Activated CD4-positive, alpha-beta T cell treated with anti-CD3 and anti-CD28 coated beads, Interleukin-10, Interleukin-2, amounts not matched to agents 100 ng/mL and 50 ng/mL, durations not matched to agents 16 hours and 8 hours (primary cell): Measurements from ENCODE around the gene IFNA2.
"Not testable (repeated sequence)": the region's sequence is repeated elsewhere in the genome, so short reads cannot be mapped to it uniquely, and the experiment has no call there.

ENCODE experiments used
- DNase-seq: peaks from one replicate; pipeline ENCODE4 v3.0.0-alpha.2; 2020

IFNA2 gene

GRCh38 chr9:21381448-21382339, 3.5 kb downstream of the IFNA2 start:
- DNase-seq: peak; percentile 20

- DNase-seq: not testable (repeated sequence)
These were observed 13.7 kb downstream of the IFNA2 start for GRCh38 chr9:21371467-21371866.

DNA sequence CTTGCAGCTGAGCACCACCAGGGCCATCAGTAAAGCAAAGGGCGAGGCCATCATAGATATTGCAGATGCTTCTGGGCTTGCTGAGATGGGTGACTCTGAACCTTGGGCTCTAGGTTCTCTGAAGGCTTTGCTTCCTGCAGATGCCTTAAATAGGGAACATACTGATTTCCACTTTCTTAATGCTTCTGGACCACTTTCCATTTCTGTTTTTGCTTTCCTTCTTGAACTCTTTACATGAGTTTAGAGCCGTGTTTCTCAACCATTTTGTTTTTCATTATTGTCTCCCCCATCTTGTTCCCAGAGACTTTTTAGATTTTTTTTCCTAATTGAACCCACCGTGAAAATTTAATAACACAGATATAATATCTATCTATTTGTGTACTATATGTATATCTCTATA, 17.2 kb downstream of the IFNA2 start, which contains the start of gene IFNA13:
TSS of gene IFNA13 (minus strand) at position 101 of the 400 bp plus-strand sequence. CDS start at position 54, 47 bp downstream.
- DNase-seq: no peak

DNA sequence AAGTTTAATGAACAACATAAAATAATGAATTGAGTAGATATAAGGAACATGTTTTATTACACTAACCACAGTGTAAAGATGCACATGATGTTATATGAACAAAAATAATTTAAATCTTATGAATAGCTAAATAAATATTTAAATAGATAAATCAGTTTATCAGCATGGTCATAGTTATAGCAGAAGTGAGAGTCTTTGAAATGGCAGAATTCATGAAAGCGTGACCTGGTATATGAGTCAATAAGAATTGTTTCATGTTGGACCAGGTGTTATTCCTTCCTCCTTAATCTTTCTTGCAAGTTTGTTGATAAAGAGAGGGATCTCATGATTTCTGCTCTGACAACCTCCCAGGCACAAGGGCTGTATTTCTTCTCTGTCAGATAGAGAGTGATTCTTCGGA, 18.0 kb downstream of the IFNA2 start:
- DNase-seq: not testable (repeated sequence)

DNA sequence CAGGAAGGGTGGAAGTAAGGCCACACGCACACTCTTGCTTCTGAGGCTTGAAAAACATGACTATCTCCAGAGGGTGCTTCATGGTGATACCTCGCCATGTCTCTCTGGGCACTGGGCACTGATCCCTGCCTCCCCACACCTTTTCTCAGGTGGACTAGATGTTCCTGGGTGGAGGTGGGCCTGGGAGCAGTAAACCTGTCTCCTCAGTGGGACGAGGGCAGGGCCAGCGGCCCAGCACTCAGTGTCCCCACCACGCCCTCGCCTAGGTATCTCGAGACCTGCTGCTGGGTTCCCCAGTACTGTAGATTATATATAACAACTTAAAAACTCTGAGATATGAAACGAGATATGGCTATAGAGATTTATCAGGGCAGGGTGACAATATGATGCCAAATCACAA, 22.9 kb downstream of the IFNA2 start:
- no peak for DNase-seq

DNA sequence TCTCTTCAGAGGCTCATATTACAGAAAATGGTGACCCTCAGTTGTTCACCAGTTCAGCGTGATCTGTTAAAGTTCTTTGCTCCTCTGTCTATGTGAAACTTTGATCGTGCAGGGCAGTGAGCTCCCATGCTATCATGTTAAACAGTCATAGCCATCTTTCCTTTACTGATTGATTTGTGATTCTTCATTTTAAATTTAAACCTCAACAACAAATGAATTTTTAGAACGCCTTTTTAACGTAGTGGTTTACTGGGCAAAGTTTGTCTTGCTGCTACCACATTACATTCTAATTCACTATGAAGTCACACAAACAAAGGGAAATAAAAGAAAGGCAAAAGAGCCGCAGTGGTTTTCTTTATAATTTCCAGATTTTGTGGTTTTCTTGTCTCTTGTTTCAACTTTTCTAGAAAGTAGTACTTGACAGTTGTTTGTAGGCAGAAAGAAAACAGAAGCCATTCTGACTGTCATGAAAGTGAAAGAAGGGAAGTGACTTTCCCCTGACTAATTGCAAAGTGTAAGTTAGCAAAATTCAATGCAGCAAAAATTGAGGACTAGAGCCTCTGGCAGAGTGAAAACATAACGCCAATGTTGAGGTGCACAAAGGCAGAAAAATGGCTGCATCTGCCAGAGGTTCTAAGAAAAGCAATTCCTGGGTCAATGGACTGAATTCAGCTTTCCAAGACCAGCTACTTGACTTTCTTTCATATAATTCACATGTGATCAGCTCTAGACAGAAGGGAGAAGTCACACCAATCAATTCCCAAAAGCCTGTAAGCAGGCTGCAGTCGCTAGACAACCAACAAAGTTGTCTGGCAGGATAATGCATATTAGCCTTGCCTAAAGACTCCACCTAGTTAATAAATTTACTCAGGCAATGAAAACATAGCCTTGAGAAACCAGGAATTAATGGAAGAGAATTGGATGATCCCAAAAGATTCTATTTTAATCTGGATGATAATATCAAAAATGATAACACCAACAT, 27.4 kb downstream of the IFNA2 start:
- DNase-seq: peak; percentile 81

DNA sequence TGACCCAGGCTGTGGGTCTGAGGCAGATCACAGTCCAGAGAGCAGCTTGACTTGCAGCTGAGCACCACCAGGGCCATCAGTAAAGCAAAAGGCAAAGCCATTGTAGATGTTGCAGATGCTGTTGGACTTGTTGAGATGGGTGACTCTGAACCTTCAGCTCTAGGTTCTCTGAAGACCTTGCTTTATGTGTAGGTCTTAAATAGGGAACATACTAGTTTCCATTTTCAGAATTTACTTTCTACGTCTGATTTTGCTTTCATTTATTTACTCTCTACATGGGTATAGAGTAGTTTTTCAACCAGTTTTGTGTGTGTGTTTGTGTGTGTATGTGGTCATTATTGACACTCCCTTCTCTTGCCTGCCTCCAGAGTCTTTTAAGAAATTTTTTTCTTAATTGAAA, 34.4 kb downstream of the IFNA2 start, which contains the start of gene IFNA6:
TSS of gene IFNA6 (minus strand) at position 101 of the 400 bp plus-strand sequence. CDS start at position 101, 0 bp downstream.
- no peak for DNase-seq

GRCh38 chr9:21348430-21348970, 36.7 kb downstream of the IFNA2 start:
- DNase-seq: no peak

GRCh38 chr9:21340735-21341134, 44.5 kb downstream of the IFNA2 start:
- DNase-seq: no peak

- no peak for DNase-seq
These were observed 48.7 kb downstream of the IFNA2 start for GRCh38 chr9:21336457-21336856.

- DNase-seq: peak; percentile 92
These were observed 50.2 kb downstream of the IFNA2 start, which contains the start of gene KLHL9 for GRCh38 chr9:21334701-21335632. Gene KLHL9 (minus strand): TSS chr9:21335404. CDS start chr9:21334859, 545 bp downstream.
